ENCODE results near the gene PPP1R14D. TPM values are rescaled to one million over a fixed set of nuclear protein-coding genes. Genes with fewer than 3 reads are reported as not detected.

Gene PPP1R14D
- total RNA-seq, 1 donor from 2014 or later: not detected

- TF ChIP-seq, protein P1, sequence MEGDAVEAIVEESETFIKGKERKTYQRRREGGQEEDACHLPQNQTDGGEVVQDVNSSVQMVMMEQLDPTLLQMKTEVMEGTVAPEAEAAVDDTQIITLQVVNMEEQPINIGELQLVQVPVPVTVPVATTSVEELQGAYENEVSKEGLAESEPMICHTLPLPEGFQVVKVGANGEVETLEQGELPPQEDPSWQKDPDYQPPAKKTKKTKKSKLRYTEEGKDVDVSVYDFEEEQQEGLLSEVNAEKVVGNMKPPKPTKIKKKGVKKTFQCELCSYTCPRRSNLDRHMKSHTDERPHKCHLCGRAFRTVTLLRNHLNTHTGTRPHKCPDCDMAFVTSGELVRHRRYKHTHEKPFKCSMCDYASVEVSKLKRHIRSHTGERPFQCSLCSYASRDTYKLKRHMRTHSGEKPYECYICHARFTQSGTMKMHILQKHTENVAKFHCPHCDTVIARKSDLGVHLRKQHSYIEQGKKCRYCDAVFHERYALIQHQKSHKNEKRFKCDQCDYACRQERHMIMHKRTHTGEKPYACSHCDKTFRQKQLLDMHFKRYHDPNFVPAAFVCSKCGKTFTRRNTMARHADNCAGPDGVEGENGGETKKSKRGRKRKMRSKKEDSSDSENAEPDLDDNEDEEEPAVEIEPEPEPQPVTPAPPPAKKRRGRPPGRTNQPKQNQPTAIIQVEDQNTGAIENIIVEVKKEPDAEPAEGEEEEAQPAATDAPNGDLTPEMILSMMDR (IDR thresholded peaks at IDR 0.05): no peak
- H3K27ac Mint-ChIP-seq (ENCODE audit: unreplicated experiment): peak within 1 kb of the TSS; percentile 62
- peaks cover 13% of the 10 kb centered on the region for H3K36me3 Mint-ChIP-seq (ENCODE audit: unreplicated experiment)
- no peaks in the 10 kb centered on the region for H3K27me3 Mint-ChIP-seq (ENCODE audit: unreplicated experiment)
- H3K4me1 Mint-ChIP-seq (ENCODE audit: unreplicated experiment): peaks cover 35% of the 10 kb centered on the region
- H3K4me3 Mint-ChIP-seq (ENCODE audit: unreplicated experiment): no peak within 1 kb of the TSS
- no peak for DNase-seq (ENCODE audit: extremely low spot score, unreplicated experiment)
- H3K9me3 Mint-ChIP-seq (ENCODE audit: unreplicated experiment): no peaks in the 10 kb centered on the region
Measured at GRCh38 chr15:40769274-40770146, 59.0 kb downstream of the PPP1R14D start, which contains the start of gene C15orf62. TSS of gene C15orf62 (plus strand) at chr15:40769980. CDS start at chr15:40770496, 516 bp downstream.

DNA sequence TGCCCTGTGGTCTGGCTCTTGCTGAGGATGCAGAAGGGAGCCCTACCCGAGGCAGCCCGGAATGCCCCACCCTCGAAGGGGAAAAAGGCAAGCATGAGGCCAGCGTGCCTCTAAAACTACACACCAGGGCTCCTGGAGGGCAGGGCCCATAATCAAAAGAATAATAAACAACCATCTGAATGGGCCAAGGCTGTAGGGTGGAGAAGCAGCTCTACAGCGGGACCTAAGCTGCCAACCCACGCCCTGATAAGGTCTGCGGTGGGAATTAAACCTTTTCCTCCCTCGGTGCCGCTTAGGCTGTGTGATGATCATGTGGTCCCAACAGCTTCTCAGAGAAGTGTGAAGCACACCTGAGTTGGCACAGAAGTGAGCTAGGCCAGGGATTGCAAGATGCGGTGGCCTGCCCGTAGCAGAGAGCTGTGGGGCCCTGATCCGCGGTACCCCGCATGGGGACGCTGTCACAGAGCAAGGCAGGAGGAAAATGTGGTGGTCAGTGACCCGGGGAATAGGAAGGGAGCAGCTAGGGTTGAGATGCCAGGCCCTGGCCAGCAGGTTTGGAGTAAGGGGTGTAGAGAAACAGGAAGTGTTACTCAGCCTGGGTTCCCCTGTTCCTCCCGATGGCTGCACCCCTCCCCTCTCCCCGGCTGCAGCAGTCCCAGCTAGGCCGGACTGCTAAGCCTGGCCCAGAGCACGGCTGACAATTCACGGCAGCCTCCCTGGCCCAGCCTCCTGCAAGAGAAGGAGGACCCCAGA is 59.8 kb downstream of the PPP1R14D start:
- H3K9me3 Mint-ChIP-seq (ENCODE audit: unreplicated experiment): no peaks in the 10 kb centered on the region
- DNase-seq (ENCODE audit: extremely low spot score, unreplicated experiment): no peak
- H3K27ac Mint-ChIP-seq (ENCODE audit: unreplicated experiment): no peak overlapping the region
- H3K36me3 Mint-ChIP-seq (ENCODE audit: unreplicated experiment): peaks cover 10% of the 10 kb centered on the region
- peaks cover 40% of the 10 kb centered on the region for H3K4me1 Mint-ChIP-seq (ENCODE audit: unreplicated experiment)
- no peaks in the 10 kb centered on the region for H3K27me3 Mint-ChIP-seq (ENCODE audit: unreplicated experiment)
- TF ChIP-seq, protein P1 (IDR thresholded peaks at IDR 0.05): no peak
- no peak overlapping the region for H3K4me3 Mint-ChIP-seq (ENCODE audit: unreplicated experiment)

- no peak overlapping the region for H3K4me3 Mint-ChIP-seq (ENCODE audit: unreplicated experiment)
- H3K27ac Mint-ChIP-seq (ENCODE audit: unreplicated experiment): no peak overlapping the region
- no peaks in the 10 kb centered on the region for H3K9me3 Mint-ChIP-seq (ENCODE audit: unreplicated experiment)
- no peaks in the 10 kb centered on the region for H3K27me3 Mint-ChIP-seq (ENCODE audit: unreplicated experiment)
- TF ChIP-seq, protein P1 (IDR thresholded peaks at IDR 0.05): no peak
- H3K36me3 Mint-ChIP-seq (ENCODE audit: unreplicated experiment): peaks cover 10% of the 10 kb centered on the region
- H3K4me1 Mint-ChIP-seq (ENCODE audit: unreplicated experiment): peaks cover 48% of the 10 kb centered on the region
- no peak for DNase-seq (ENCODE audit: extremely low spot score, unreplicated experiment)
Measured at GRCh38 chr15:40767838-40768500, 60.5 kb downstream of the PPP1R14D start.

DNA sequence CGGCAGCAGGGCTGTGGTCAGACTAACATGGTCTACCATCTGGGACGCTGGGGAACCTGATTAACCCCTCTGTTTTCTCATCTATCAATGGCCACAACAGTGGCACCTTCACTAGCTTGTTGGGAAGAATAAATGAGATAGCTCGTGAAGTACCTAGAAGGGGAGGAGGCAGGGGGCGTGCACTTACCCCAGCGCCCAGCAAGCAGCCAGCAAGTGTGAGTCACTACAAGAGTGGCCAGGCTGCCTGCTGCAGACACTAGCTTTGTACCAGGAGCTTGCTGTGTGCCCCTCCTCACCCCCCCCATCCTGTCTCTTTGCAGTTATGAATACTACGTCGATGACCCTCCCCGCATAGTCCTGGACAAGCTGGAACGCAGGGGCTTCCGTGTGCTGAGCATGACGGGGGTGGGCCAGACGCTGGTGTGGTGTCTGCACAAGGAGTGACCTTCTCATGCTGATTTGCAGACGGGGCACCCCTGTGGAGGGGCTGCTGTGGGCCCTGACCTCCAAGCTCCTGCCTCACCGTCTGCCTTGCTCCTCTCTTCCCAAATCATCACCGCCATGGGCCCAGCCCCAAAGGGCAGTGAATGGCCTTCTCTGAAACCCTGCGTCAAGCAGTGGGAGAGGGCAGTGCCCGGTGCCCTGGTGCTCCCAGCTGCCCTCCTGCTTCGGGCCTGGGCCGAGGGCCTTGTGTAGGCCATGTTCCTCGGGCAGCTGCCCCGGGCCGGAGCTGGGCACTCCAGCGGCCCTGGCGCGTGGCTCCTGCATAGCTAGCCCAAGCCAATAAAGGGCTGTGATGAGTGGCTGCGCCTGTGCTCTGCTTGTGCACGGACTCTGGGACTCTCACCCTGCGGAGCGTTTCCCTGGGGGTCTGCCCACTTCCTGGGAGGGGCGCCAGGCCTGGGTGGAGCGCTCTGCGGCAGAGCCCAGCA is 61.3 kb downstream of the PPP1R14D start:
- Mint-ChIP-seq H3K4me3 (ENCODE audit: unreplicated experiment) (no peak overlapping the region), H3K27ac (ENCODE audit: unreplicated experiment) (no peak overlapping the region), H3K27me3 (ENCODE audit: unreplicated experiment) (no peaks in the 10 kb centered on the region), H3K4me1 (ENCODE audit: unreplicated experiment) (peaks cover 52% of the 10 kb centered on the region), H3K9me3 (ENCODE audit: unreplicated experiment) (no peaks in the 10 kb centered on the region), H3K36me3 (ENCODE audit: unreplicated experiment) (peaks cover 7% of the 10 kb centered on the region)
- TF ChIP-seq, protein P1 (IDR thresholded peaks at IDR 0.05): no peak
- DNase-seq (ENCODE audit: extremely low spot score, unreplicated experiment): no peak

Measured in osteocyte (in vitro differentiated cells).